WTC11 (cell line): ENCODE data around the gene ELOVL6. TPM values are rescaled to one million over a fixed set of nuclear protein-coding genes. Genes with fewer than 3 reads are reported as not detected.

ENCODE experiments used
- ATAC-seq: fragments of 200-7000 bp; cut with Tn5 transposase; 2 replicates; pipeline ENCODE4 v1.10.0; 2021; ENCODE audit warnings: mild to moderate bottlenecking, moderate library complexity
- CTCF ChIA-PET: fragments of 300-600 bp; sonication (Branson Sonifier 250); formaldehyde crosslinking; loops from one replicate; lab custom pipeline; 2021; ENCODE audit warnings: antibody characterized with exemption; lab: Charles Lee
- POLR2A ChIA-PET: fragments of 350-600 bp; sonication (Branson Sonifier 250); formaldehyde crosslinking; loops from one replicate; lab custom pipeline; 2021; ENCODE audit warnings: antibody characterized with exemption; lab: Charles Lee
- DNase-seq: peaks from one replicate; pipeline ENCODE4 v3.0.0; 2021; ENCODE audit warnings: low spot score
- H3K27ac Mint-ChIP-seq: 2 replicates; pipeline ENCODE4 v1.8.0; 2021; ENCODE audit warnings: mixed read lengths
- H3K27me3 Mint-ChIP-seq: 2 replicates; pipeline ENCODE4 v1.8.0; 2021; ENCODE audit warnings: low read depth, mild to moderate bottlenecking, moderate library complexity, mixed read lengths
- H3K36me3 Mint-ChIP-seq: 2 replicates; pipeline ENCODE4 v1.8.0; 2021; ENCODE audit warnings: mixed read lengths
- H3K4me1 Mint-ChIP-seq: 2 replicates; pipeline ENCODE4 v1.8.0; 2022; ENCODE audit warnings: mixed read lengths
- H3K4me3 Mint-ChIP-seq: 2 replicates; pipeline ENCODE4 v1.8.0; 2021; ENCODE audit warnings: mild to moderate bottlenecking, moderate library complexity, mixed read lengths
- H3K9me3 Mint-ChIP-seq: 2 replicates; pipeline ENCODE4 v1.8.0; 2021; ENCODE audit warnings: mixed read lengths
- AR ChIP-seq: fragments of 250-450 bp; sonication (Bioruptor Pico); IDR thresholded peaks from 2 replicates; pipeline ENCODE4 v1.9.0; 2021; ENCODE audit warnings: mild to moderate bottlenecking
- CREM ChIP-seq: sonication (generic); formaldehyde crosslinking; IDR thresholded peaks from 2 replicates; pipeline ENCODE4 v1.8.1; 2022; ENCODE audit warnings: mild to moderate bottlenecking, missing genetic modification reagents, moderate library complexity
- EMX1 ChIP-seq: fragments of 250-450 bp; sonication (Bioruptor Pico); IDR thresholded peaks from 2 replicates; pipeline ENCODE4 v1.8.0; 2021; ENCODE audit warnings: mild to moderate bottlenecking
- ETV6 ChIP-seq: sonication (generic); formaldehyde crosslinking; IDR thresholded peaks from 2 replicates; pipeline ENCODE4 v1.8.1; 2022; ENCODE audit warnings: mild to moderate bottlenecking, missing genetic modification reagents
- HMGXB4 ChIP-seq: sonication (generic); formaldehyde crosslinking; IDR thresholded peaks from 2 replicates; pipeline ENCODE4 v1.8.1; 2023; ENCODE audit warnings: mild to moderate bottlenecking, moderate library complexity, missing genetic modification reagents
- TEAD1 ChIP-seq: sonication (generic); formaldehyde crosslinking; IDR thresholded peaks from 2 replicates; pipeline ENCODE4 v1.8.0; 2022; ENCODE audit warnings: mild to moderate bottlenecking, missing genetic modification reagents
- TP53 ChIP-seq: sonication (generic); formaldehyde crosslinking; IDR thresholded peaks from 2 replicates; pipeline ENCODE4 v1.8.1; 2023; ENCODE audit warnings: mild to moderate bottlenecking, missing genetic modification reagents
- USF1 ChIP-seq: sonication (generic); formaldehyde crosslinking; IDR thresholded peaks from 2 replicates; pipeline ENCODE4 v1.8.0; 2022; ENCODE audit warnings: mild to moderate bottlenecking, missing genetic modification reagents
- ZNF317 ChIP-seq: sonication (generic); formaldehyde crosslinking; IDR thresholded peaks from 2 replicates; pipeline ENCODE4 v1.8.1; 2023; ENCODE audit warnings: low read depth, mild to moderate bottlenecking, moderate library complexity, missing genetic modification reagents, borderline replicate concordance
- ZNF671 ChIP-seq: fragments of 250-450 bp; sonication (Bioruptor Pico); IDR thresholded peaks from 2 replicates; pipeline ENCODE4 v1.8.0; 2021; ENCODE audit warnings: mild to moderate bottlenecking
- total RNA-seq: library from RNA; stranded (reverse); gene quantifications from 3 replicates; pipeline ENCODE4 v1.2.3, GENCODE V29; 2021
- TF ChIP-seq, protein P1 (sequence below): sonication (generic); formaldehyde crosslinking; IDR thresholded peaks from 2 replicates; pipeline ENCODE4 v1.8.0; 2023; ENCODE audit warnings: missing genetic modification reagents
- TF ChIP-seq, protein P2 (sequence below): sonication (generic); formaldehyde crosslinking; IDR thresholded peaks from 2 replicates; pipeline ENCODE4 v1.8.1; 2022; ENCODE audit warnings: mild to moderate bottlenecking, missing genetic modification reagents, moderate library complexity, borderline replicate concordance
- TF ChIP-seq, protein P3 (sequence below): sonication (generic); formaldehyde crosslinking; IDR thresholded peaks from 2 replicates; pipeline ENCODE4 v1.8.1; 2023; ENCODE audit warnings: mild to moderate bottlenecking, missing genetic modification reagents
- TF ChIP-seq, protein P4 (sequence below): sonication (generic); formaldehyde crosslinking; IDR thresholded peaks from 2 replicates; pipeline ENCODE4 v1.8.0; 2022; ENCODE audit warnings: mild to moderate bottlenecking, missing genetic modification reagents
- TF ChIP-seq, protein P5 (sequence below): sonication (generic); formaldehyde crosslinking; IDR thresholded peaks from 2 replicates; pipeline ENCODE4 v1.8.1; 2023; ENCODE audit warnings: mild to moderate bottlenecking, missing genetic modification reagents, moderate library complexity
- TF ChIP-seq, protein P6 (sequence below): sonication (generic); formaldehyde crosslinking; IDR thresholded peaks from 2 replicates; pipeline ENCODE4 v1.8.1; 2022; ENCODE audit warnings: mild to moderate bottlenecking, moderate library complexity, missing genetic modification reagents

The ELOVL6 gene
- total RNA-seq, 1 experiment from 2014 or later: 87.4 TPM

DNA sequence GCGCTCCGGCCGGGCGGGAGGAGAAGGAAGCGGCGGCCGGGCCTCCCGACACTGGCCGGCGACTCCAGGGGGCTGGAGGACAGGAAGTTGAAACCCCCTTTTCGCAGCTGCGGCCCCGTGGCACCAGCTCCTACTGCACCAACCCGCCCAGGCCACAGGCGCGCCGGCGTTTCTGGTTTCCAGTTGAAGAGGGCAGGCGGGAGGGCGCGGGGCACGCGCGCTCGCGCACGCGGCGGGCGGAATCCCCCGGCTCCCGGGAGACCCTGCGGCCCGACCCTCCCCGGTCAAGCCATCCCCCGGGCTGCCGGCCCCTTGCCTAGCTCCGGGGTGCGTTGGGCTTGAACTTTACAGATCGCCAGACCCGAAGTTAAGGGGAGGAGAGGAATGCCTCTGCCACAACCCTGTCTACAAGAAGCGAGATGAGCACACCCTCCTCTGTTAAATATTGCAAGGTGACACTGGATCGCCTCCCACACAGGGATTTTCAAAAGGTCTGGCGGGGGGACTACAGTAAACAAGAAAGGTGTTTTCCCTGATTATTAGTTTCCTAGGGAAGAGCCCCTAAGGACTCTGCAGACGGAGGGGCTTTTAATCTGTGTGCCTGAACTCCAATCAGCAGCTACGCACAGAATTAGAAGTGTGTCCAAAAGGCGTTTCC, 1.4 kb downstream of the ELOVL6 start:
- ChIA-PET POLR2A (interaction anchor here (1.1 kb wide), 1 partner anchor 86 kb away, joined by 3 read pairs; no protein-coding TSS in a partner anchor), CTCF (interaction anchor here (0.6 to 1.0 kb wide), 3 partner anchors 13 to 1999 kb away, joined by 3 read pairs; no protein-coding TSS in a partner anchor)
- no peaks in the 10 kb centered on the region for H3K9me3 Mint-ChIP-seq

GRCh38 chr4:110196206-110196870, 2.1 kb downstream of the ELOVL6 start:
- CTCF ChIA-PET: interaction anchor here (0.6 to 1.0 kb wide), 3 partner anchors 12 to 2000 kb away, joined by 3 read pairs; no protein-coding TSS in a partner anchor
- peaks cover 49% of the 10 kb centered on the region for H3K4me1 Mint-ChIP-seq
- peak overlapping the region; percentile 90 for H3K4me3 Mint-ChIP-seq
- POLR2A ChIA-PET: interaction anchor here (1.1 kb wide), 1 partner anchor 85 kb away, joined by 3 read pairs; no protein-coding TSS in a partner anchor
- H3K27me3 Mint-ChIP-seq: no peaks in the 10 kb centered on the region
- H3K27ac Mint-ChIP-seq: peak overlapping the region; percentile 100
- DNase-seq (peak; percentile 83), ATAC-seq (peak; percentile 29)
- peaks cover 10% of the 10 kb centered on the region for H3K36me3 Mint-ChIP-seq
- H3K9me3 Mint-ChIP-seq: no peaks in the 10 kb centered on the region
- TF ChIP-seq, protein P1, sequence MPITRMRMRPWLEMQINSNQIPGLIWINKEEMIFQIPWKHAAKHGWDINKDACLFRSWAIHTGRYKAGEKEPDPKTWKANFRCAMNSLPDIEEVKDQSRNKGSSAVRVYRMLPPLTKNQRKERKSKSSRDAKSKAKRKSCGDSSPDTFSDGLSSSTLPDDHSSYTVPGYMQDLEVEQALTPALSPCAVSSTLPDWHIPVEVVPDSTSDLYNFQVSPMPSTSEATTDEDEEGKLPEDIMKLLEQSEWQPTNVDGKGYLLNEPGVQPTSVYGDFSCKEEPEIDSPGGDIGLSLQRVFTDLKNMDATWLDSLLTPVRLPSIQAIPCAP: peak; percentile 77; the same call in 1 of the 2 replicates
- TF ChIP-seq AR (CRISPR knock-in tag): no peak
- TF ChIP-seq, protein P2, sequence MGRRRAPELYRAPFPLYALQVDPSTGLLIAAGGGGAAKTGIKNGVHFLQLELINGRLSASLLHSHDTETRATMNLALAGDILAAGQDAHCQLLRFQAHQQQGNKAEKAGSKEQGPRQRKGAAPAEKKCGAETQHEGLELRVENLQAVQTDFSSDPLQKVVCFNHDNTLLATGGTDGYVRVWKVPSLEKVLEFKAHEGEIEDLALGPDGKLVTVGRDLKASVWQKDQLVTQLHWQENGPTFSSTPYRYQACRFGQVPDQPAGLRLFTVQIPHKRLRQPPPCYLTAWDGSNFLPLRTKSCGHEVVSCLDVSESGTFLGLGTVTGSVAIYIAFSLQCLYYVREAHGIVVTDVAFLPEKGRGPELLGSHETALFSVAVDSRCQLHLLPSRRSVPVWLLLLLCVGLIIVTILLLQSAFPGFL: no peak
- no peak for TF ChIP-seq ZNF671 (CRISPR knock-in tag)
- no peak for TF ChIP-seq TP53 (CRISPR knock-in tag)
- TF ChIP-seq USF1 (CRISPR knock-in tag): no peak
- no peak for TF ChIP-seq ZNF317 (CRISPR knock-in tag)
- TF ChIP-seq EMX1: no peak
- TF ChIP-seq, protein P3, sequence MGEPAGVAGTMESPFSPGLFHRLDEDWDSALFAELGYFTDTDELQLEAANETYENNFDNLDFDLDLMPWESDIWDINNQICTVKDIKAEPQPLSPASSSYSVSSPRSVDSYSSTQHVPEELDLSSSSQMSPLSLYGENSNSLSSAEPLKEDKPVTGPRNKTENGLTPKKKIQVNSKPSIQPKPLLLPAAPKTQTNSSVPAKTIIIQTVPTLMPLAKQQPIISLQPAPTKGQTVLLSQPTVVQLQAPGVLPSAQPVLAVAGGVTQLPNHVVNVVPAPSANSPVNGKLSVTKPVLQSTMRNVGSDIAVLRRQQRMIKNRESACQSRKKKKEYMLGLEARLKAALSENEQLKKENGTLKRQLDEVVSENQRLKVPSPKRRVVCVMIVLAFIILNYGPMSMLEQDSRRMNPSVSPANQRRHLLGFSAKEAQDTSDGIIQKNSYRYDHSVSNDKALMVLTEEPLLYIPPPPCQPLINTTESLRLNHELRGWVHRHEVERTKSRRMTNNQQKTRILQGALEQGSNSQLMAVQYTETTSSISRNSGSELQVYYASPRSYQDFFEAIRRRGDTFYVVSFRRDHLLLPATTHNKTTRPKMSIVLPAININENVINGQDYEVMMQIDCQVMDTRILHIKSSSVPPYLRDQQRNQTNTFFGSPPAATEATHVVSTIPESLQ (CRISPR knock-in tag): no peak
- TF ChIP-seq, protein P4, sequence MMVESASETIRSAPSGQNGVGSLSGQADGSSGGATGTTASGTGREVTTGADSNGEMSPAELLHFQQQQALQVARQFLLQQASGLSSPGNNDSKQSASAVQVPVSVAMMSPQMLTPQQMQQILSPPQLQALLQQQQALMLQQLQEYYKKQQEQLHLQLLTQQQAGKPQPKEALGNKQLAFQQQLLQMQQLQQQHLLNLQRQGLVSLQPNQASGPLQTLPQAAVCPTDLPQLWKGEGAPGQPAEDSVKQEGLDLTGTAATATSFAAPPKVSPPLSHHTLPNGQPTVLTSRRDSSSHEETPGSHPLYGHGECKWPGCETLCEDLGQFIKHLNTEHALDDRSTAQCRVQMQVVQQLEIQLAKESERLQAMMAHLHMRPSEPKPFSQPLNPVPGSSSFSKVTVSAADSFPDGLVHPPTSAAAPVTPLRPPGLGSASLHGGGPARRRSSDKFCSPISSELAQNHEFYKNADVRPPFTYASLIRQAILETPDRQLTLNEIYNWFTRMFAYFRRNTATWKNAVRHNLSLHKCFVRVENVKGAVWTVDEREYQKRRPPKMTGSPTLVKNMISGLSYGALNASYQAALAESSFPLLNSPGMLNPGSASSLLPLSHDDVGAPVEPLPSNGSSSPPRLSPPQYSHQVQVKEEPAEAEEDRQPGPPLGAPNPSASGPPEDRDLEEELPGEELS (CRISPR knock-in tag): 0 out of 2 replicates have a peak, but pooled peaks have one; percentile 22
- TF ChIP-seq, protein P5, sequence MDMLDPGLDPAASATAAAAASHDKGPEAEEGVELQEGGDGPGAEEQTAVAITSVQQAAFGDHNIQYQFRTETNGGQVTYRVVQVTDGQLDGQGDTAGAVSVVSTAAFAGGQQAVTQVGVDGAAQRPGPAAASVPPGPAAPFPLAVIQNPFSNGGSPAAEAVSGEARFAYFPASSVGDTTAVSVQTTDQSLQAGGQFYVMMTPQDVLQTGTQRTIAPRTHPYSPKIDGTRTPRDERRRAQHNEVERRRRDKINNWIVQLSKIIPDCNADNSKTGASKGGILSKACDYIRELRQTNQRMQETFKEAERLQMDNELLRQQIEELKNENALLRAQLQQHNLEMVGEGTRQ: 0 out of 2 replicates have a peak, but pooled peaks have one; percentile 33
- peak; percentile 78; the same call in 1 of the 2 replicates for TF ChIP-seq ETV6 (CRISPR knock-in tag)

More for the DNA sequence above, 1.4 kb downstream of the ELOVL6 start:
- Mint-ChIP-seq H3K36me3 (peaks cover 7% of the 10 kb centered on the region), H3K27me3 (no peaks in the 10 kb centered on the region), H3K4me3 (peak overlapping the region; percentile 91), H3K4me1 (peaks cover 55% of the 10 kb centered on the region), H3K27ac (peak overlapping the region; percentile 99)
- ATAC-seq: peak; percentile 5
- no peak for TF ChIP-seq TEAD1 (CRISPR knock-in tag)
- TF ChIP-seq CREM: peak; percentile 45; the same call in 1 of the 2 replicates
- TF ChIP-seq, protein P6, sequence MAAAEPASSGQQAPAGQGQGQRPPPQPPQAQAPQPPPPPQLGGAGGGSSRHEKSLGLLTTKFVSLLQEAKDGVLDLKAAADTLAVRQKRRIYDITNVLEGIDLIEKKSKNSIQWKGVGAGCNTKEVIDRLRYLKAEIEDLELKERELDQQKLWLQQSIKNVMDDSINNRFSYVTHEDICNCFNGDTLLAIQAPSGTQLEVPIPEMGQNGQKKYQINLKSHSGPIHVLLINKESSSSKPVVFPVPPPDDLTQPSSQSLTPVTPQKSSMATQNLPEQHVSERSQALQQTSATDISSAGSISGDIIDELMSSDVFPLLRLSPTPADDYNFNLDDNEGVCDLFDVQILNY (CRISPR knock-in tag): peak; percentile 42
- TF ChIP-seq HMGXB4 (CRISPR knock-in tag): peak; percentile 9; the same call in 1 of the 2 replicates
- DNase-seq: peak; percentile 74
